Measurements from ENCODE around the gene EGFR.

DNA sequence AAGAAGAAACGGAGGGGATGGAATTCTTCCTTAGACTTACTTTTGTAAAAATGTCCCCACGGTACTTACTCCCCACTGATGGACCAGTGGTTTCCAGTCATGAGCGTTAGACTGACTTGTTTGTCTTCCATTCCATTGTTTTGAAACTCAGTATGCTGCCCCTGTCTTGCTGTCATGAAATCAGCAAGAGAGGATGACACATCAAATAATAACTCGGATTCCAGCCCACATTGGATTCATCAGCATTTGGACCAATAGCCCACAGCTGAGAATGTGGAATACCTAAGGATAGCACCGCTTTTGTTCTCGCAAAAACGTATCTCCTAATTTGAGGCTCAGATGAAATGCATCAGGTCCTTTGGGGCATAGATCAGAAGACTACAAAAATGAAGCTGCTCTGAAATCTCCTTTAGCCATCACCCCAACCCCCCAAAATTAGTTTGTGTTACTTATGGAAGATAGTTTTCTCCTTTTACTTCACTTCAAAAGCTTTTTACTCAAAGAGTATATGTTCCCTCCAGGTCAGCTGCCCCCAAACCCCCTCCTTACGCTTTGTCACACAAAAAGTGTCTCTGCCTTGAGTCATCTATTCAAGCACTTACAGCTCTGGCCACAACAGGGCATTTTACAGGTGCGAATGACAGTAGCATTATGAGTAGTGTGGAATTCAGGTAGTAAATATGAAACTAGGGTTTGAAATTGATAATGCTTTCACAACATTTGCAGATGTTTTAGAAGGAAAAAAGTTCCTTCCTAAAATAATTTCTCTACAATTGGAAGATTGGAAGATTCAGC, 187.6 kb downstream of the EGFR start:
- TF ChIP-seq POLR2A (IDR thresholded peaks at IDR 0.05), result no peak
- TF ChIP-seq, protein P1, sequence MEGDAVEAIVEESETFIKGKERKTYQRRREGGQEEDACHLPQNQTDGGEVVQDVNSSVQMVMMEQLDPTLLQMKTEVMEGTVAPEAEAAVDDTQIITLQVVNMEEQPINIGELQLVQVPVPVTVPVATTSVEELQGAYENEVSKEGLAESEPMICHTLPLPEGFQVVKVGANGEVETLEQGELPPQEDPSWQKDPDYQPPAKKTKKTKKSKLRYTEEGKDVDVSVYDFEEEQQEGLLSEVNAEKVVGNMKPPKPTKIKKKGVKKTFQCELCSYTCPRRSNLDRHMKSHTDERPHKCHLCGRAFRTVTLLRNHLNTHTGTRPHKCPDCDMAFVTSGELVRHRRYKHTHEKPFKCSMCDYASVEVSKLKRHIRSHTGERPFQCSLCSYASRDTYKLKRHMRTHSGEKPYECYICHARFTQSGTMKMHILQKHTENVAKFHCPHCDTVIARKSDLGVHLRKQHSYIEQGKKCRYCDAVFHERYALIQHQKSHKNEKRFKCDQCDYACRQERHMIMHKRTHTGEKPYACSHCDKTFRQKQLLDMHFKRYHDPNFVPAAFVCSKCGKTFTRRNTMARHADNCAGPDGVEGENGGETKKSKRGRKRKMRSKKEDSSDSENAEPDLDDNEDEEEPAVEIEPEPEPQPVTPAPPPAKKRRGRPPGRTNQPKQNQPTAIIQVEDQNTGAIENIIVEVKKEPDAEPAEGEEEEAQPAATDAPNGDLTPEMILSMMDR (IDR thresholded peaks at IDR 0.05), result no peak

All from lower leg skin (tissue), 3 donors.